SK-N-SH (cell line): ENCODE results near the gene SMOC1.

ENCODE experiments used
- ELF1 ChIP-seq: IDR thresholded peaks from 2 replicates; pipeline ENCODE4 v1.4.0; 2012
- EP300 ChIP-seq, 2 experiments: IDR thresholded peaks; 2 replicates each; pipeline versions ENCODE4 v1.4.0 to v1.6.1; 2012; ENCODE audit warnings: borderline replicate concordance in 1 of 2, low read depth in 1 of 2, low read length in 1 of 2
- EZH2phosphoT487 ChIP-seq: fragments of 200-600 bp; sonication (generic); IDR thresholded peaks from 2 replicates; pipeline ENCODE4 v1.6.1; 2017; ENCODE audit warnings: low read depth, mixed run types, mild to moderate bottlenecking, antibody characterized with exemption, moderate library complexity, borderline replicate concordance
- FOSL2 ChIP-seq: IDR thresholded peaks from 2 replicates; pipeline ENCODE4 v1.4.0; 2012; ENCODE audit warnings: low read depth, mild to moderate bottlenecking, moderate library complexity, borderline replicate concordance
- MXI1 ChIP-seq: IDR thresholded peaks from 2 replicates; pipeline ENCODE4 v1.6.1; 2012; ENCODE audit warnings: mild to moderate bottlenecking, low read depth, low read length, improper control_type of control experiment
- POLR2AphosphoS5 ChIP-seq: IDR thresholded peaks from 2 replicates; pipeline ENCODE4 v1.6.1; 2012; ENCODE audit warnings: low read depth, low read length
- REST ChIP-seq: IDR thresholded peaks from 2 replicates; pipeline ENCODE4 v1.6.1; 2012; ENCODE audit warnings: mild to moderate bottlenecking, low read depth, low read length, moderate library complexity
- SIN3A ChIP-seq: IDR thresholded peaks from 2 replicates; pipeline ENCODE4 v1.6.1; 2012; ENCODE audit warnings: low read depth, mild to moderate bottlenecking, low read length, moderate library complexity, borderline replicate concordance
- TAF1 ChIP-seq: IDR thresholded peaks from 2 replicates; pipeline ENCODE4 v1.6.1; 2012; ENCODE audit warnings: low read depth, mild to moderate bottlenecking, low read length, moderate library complexity, borderline replicate concordance
- TEAD4 ChIP-seq: IDR thresholded peaks from 2 replicates; pipeline ENCODE4 v1.4.0; 2012; ENCODE audit warnings: mild to moderate bottlenecking, borderline replicate concordance; ENCODE audit not compliant: insufficient read depth
- USF2 ChIP-seq: fragments of 150-350 bp; IDR thresholded peaks from 2 replicates; pipeline ENCODE4 v1.6.1; 2017; ENCODE audit warnings: antibody characterized with exemption, low read length, low read depth, borderline replicate concordance
- ZBTB33 ChIP-seq: IDR thresholded peaks from 2 replicates; pipeline ENCODE4 v1.4.0; 2012; ENCODE audit warnings: low read depth, borderline replicate concordance
- TF ChIP-seq, protein P1 (sequence below): fragments of 200-600 bp; sonication (generic); IDR thresholded peaks from 2 replicates; pipeline ENCODE4 v1.6.1; 2017; ENCODE audit warnings: antibody characterized with exemption, mild to moderate bottlenecking, moderate library complexity

DNA sequence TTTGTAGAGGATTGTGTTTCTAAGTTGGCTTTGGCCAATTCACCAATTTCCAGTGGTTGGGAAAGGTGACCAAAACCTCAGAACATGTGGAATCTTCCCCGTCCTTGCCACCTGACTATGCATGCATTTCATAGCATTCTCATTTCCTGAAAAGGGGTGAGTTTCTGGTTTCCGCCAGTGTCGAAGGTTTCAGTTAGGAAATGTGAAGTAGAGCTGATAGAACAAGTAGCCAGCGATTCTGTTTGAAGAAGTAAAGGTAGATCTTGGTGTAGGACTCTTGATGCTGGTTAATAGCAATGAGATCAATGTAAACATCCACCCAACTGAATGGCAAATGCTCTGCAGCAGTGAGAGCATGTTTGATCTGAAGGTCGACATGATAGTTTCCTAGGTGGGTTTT is 15.9 kb downstream of the SMOC1 start:
- TF ChIP-seq, protein P1, sequence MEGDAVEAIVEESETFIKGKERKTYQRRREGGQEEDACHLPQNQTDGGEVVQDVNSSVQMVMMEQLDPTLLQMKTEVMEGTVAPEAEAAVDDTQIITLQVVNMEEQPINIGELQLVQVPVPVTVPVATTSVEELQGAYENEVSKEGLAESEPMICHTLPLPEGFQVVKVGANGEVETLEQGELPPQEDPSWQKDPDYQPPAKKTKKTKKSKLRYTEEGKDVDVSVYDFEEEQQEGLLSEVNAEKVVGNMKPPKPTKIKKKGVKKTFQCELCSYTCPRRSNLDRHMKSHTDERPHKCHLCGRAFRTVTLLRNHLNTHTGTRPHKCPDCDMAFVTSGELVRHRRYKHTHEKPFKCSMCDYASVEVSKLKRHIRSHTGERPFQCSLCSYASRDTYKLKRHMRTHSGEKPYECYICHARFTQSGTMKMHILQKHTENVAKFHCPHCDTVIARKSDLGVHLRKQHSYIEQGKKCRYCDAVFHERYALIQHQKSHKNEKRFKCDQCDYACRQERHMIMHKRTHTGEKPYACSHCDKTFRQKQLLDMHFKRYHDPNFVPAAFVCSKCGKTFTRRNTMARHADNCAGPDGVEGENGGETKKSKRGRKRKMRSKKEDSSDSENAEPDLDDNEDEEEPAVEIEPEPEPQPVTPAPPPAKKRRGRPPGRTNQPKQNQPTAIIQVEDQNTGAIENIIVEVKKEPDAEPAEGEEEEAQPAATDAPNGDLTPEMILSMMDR, result no peak
- TF ChIP-seq REST, result no peak
- TF ChIP-seq USF2, result no peak
- no peak for TF ChIP-seq TEAD4
- TF ChIP-seq TAF1, result no peak
- no peak for TF ChIP-seq ZBTB33
- no peak for TF ChIP-seq EP300 (IDR thresholded peaks at IDR 0.05; ENCODE audit: borderline replicate concordance in 1 of 2, low read depth in 1 of 2, low read length in 1 of 2)
- TF ChIP-seq SIN3A, result no peak
- no peak for TF ChIP-seq POLR2AphosphoS5
- TF ChIP-seq ELF1, result no peak
- no peak for TF ChIP-seq MXI1
- TF ChIP-seq FOSL2, result no peak
- no peak for TF ChIP-seq EZH2phosphoT487
